Measurements from ENCODE around the gene ENOX2. TPM values are rescaled to one million over a fixed set of nuclear protein-coding genes. Genes with fewer than 3 reads are reported as not detected.

The ENOX2 gene
- total RNA-seq, 2 experiments from 2014 or later = 9.6 to 12.0 TPM

- ChIA-PET CTCF (no interaction called here), POLR2A (no interaction called here)
- ATAC-seq (no peak), DNase-seq (no peak)
- Mint-ChIP-seq H3K4me3 (no peak overlapping the region), H3K36me3 (ENCODE audit: low read depth) (no peaks in the 10 kb centered on the region), H3K9me3 (no peaks in the 10 kb centered on the region), H3K4me1 (ENCODE audit: low read depth) (no peaks in the 10 kb centered on the region), H3K27ac (no peak overlapping the region), H3K27me3 (peaks cover 2% of the 10 kb centered on the region)
- no peak for TF ChIP-seq CTCF (IDR thresholded peaks at IDR 0.05)
- intact Hi-C loops (cut with micrococcal nuclease) = no loop called here
Measured at GRCh38 chrX:130604882-130605281, 298.1 kb downstream of the ENOX2 start.

GRCh38 chrX:130594453-130594916 lies 308.5 kb downstream of the ENOX2 start:
- no peak for TF ChIP-seq CTCF (IDR thresholded peaks at IDR 0.05)
- Mint-ChIP-seq H3K4me1 (ENCODE audit: low read depth) (no peaks in the 10 kb centered on the region), H3K27ac (no peak overlapping the region), H3K36me3 (ENCODE audit: low read depth) (no peaks in the 10 kb centered on the region), H3K27me3 (peaks cover 2% of the 10 kb centered on the region), H3K9me3 (no peaks in the 10 kb centered on the region), H3K4me3 (no peak overlapping the region)
- DNase-seq = no peak
- intact Hi-C loops (cut with micrococcal nuclease) = no loop called here
- POLR2A ChIA-PET = no interaction called here
- CTCF ChIA-PET = no interaction called here
- no peak for ATAC-seq

- TF ChIP-seq CTCF (IDR thresholded peaks at IDR 0.05) = no peak
- no peak overlapping the region for H3K27ac Mint-ChIP-seq
- intact Hi-C loops (cut with micrococcal nuclease) = no loop called here
- ATAC-seq = no peak
- H3K4me1 Mint-ChIP-seq (ENCODE audit: low read depth) = no peaks in the 10 kb centered on the region
- H3K9me3 Mint-ChIP-seq = no peaks in the 10 kb centered on the region
- ChIA-PET CTCF (no interaction called here), POLR2A (no interaction called here)
- H3K27me3 Mint-ChIP-seq = peaks cover 2% of the 10 kb centered on the region
- no peak for DNase-seq
- H3K36me3 Mint-ChIP-seq (ENCODE audit: low read depth) = no peaks in the 10 kb centered on the region
- no peak overlapping the region for H3K4me3 Mint-ChIP-seq
Measured at GRCh38 chrX:130593911-130594310, 309.1 kb downstream of the ENOX2 start.

- ChIA-PET POLR2A (no interaction called here), CTCF (no interaction called here)
- no peak for TF ChIP-seq CTCF (IDR thresholded peaks at IDR 0.05)
- intact Hi-C loops (cut with micrococcal nuclease) = no loop called here
- Mint-ChIP-seq H3K9me3 (no peaks in the 10 kb centered on the region), H3K27me3 (peaks cover 2% of the 10 kb centered on the region), H3K4me1 (ENCODE audit: low read depth) (no peaks in the 10 kb centered on the region), H3K36me3 (ENCODE audit: low read depth) (no peaks in the 10 kb centered on the region), H3K27ac (no peak overlapping the region), H3K4me3 (no peak overlapping the region)
- DNase-seq = no peak
- ATAC-seq = no peak
Measured at GRCh38 chrX:130592204-130592603, 310.8 kb downstream of the ENOX2 start.

GRCh38 chrX:130578906-130579305 lies 324.1 kb downstream of the ENOX2 start:
- Mint-ChIP-seq H3K4me3 (no peak overlapping the region), H3K4me1 (ENCODE audit: low read depth) (no peaks in the 10 kb centered on the region), H3K27ac (no peak overlapping the region), H3K27me3 (peaks cover 2% of the 10 kb centered on the region), H3K36me3 (ENCODE audit: low read depth) (no peaks in the 10 kb centered on the region), H3K9me3 (no peaks in the 10 kb centered on the region)
- no peak for TF ChIP-seq CTCF (IDR thresholded peaks at IDR 0.05)
- DNase-seq = no peak
- intact Hi-C loops (cut with micrococcal nuclease) = no loop called here
- ChIA-PET CTCF (no interaction called here), POLR2A (no interaction called here)
- no peak for ATAC-seq

Data from activated CD8-positive, alpha-beta T cell treated with anti-CD3 and anti-CD28 coated beads for 36 hours (primary cell).